WTC11 (cell line): ENCODE results near the gene MCF2L2. TPM values are rescaled to one million over a fixed set of nuclear protein-coding genes. Genes with fewer than 3 reads are reported as not detected.
A peak's percentile ranks its signal among the peaks of the same experiment; 100 is the strongest.

Source experiments
- ATAC-seq: fragments of 200-7000 bp; cut with Tn5 transposase; 2 replicates; pipeline ENCODE4 v1.10.0; 2021; ENCODE audit warnings: mild to moderate bottlenecking, moderate library complexity
- CTCF ChIA-PET: fragments of 300-600 bp; sonication (Branson Sonifier 250); formaldehyde crosslinking; loops from one replicate; lab custom pipeline; 2021; ENCODE audit warnings: antibody characterized with exemption; lab: Charles Lee
- POLR2A ChIA-PET: fragments of 350-600 bp; sonication (Branson Sonifier 250); formaldehyde crosslinking; loops from one replicate; lab custom pipeline; 2021; ENCODE audit warnings: antibody characterized with exemption; lab: Charles Lee
- DNase-seq: peaks from one replicate; pipeline ENCODE4 v3.0.0; 2021; ENCODE audit warnings: low spot score
- H3K27ac Mint-ChIP-seq: 2 replicates; pipeline ENCODE4 v1.8.0; 2021; ENCODE audit warnings: mixed read lengths
- H3K27me3 Mint-ChIP-seq: 2 replicates; pipeline ENCODE4 v1.8.0; 2021; ENCODE audit warnings: low read depth, mild to moderate bottlenecking, moderate library complexity, mixed read lengths
- H3K36me3 Mint-ChIP-seq: 2 replicates; pipeline ENCODE4 v1.8.0; 2021; ENCODE audit warnings: mixed read lengths
- H3K4me1 Mint-ChIP-seq: 2 replicates; pipeline ENCODE4 v1.8.0; 2022; ENCODE audit warnings: mixed read lengths
- H3K4me3 Mint-ChIP-seq: 2 replicates; pipeline ENCODE4 v1.8.0; 2021; ENCODE audit warnings: mild to moderate bottlenecking, moderate library complexity, mixed read lengths
- H3K9me3 Mint-ChIP-seq: 2 replicates; pipeline ENCODE4 v1.8.0; 2021; ENCODE audit warnings: mixed read lengths
- TEAD1 ChIP-seq: sonication (generic); formaldehyde crosslinking; IDR thresholded peaks from 2 replicates; pipeline ENCODE4 v1.8.0; 2022; ENCODE audit warnings: mild to moderate bottlenecking, missing genetic modification reagents
- ZNF121 ChIP-seq: sonication (generic); formaldehyde crosslinking; IDR thresholded peaks from 2 replicates; pipeline ENCODE4 v1.8.0; 2023; ENCODE audit warnings: missing genetic modification reagents
- total RNA-seq: library from RNA; stranded (reverse); gene quantifications from 3 replicates; pipeline ENCODE4 v1.2.3, GENCODE V29; 2021
- TF ChIP-seq, protein P1 (sequence below): sonication (generic); formaldehyde crosslinking; IDR thresholded peaks from 2 replicates; pipeline ENCODE4 v1.8.1; 2023; ENCODE audit warnings: mild to moderate bottlenecking, moderate library complexity, missing genetic modification reagents
- TF ChIP-seq, protein P2 (sequence below): fragments of 250-450 bp; sonication (Bioruptor Pico); conservative IDR thresholded peaks from 2 replicates; pipeline ENCODE4 v1.9.0; 2021; ENCODE audit warnings: mild to moderate bottlenecking
- TF ChIP-seq, protein P3 (sequence below): sonication (generic); formaldehyde crosslinking; IDR thresholded peaks from 2 replicates; pipeline ENCODE4 v1.8.1; 2022; ENCODE audit warnings: low read depth, mild to moderate bottlenecking, moderate library complexity, missing genetic modification reagents, borderline replicate concordance
- TF ChIP-seq, protein P4 (sequence below): sonication (generic); formaldehyde crosslinking; IDR thresholded peaks from 2 replicates; pipeline ENCODE4 v1.8.1; 2022; ENCODE audit warnings: low read depth, missing genetic modification reagents, borderline replicate concordance
- TF ChIP-seq, protein P5 (sequence below): sonication (generic); formaldehyde crosslinking; IDR thresholded peaks from 2 replicates; pipeline ENCODE4 v1.8.0; 2023; ENCODE audit warnings: missing genetic modification reagents, mild to moderate bottlenecking, borderline replicate concordance
- TF ChIP-seq, protein P6 (sequence below): sonication (generic); formaldehyde crosslinking; IDR thresholded peaks from 2 replicates; pipeline ENCODE4 v1.8.1; 2022; ENCODE audit warnings: missing genetic modification reagents, borderline replicate concordance

The MCF2L2 gene
- total RNA-seq, 1 experiment from 2014 or later: 7.5 TPM

DNA sequence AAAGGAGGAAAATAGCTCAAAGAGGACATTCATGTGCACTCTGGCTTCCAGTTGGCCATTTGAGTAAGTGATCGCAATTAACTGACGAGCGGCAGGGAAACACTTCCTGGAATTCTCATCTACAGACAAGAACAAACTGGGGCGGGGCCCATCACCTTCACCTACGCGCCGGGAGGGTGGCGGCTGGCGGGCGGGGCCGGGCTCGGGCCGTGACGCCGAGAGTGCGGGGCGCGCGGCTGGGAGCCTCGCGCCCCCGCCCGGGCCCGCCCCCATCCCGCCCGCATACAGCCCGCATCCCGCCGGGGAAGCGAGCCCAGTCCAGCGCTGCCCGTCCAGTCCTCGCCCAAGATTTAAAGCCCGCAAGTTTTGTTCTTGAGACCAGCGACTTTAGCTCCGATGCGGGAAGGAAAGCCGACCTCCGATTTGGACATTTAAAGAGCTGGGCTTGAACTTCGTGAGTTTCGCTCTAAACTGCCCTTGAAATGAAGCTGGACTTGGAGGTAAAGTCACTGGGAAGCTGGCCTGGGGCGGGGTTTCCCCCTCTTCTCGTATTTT, 175.4 kb downstream of the MCF2L2 start, which contains the start of gene B3GNT5:
Gene B3GNT5, plus strand, starts transcription at position 281 of the 555 bp plus-strand sequence. CDS start 16,546 bp downstream, outside the sequence.
- ChIA-PET CTCF (interaction anchor here (1.0 to 1.1 kb wide), 2 partner anchors 73 to 129 kb away, joined by 3 to 7 read pairs; no protein-coding TSS in a partner anchor), POLR2A (interaction anchor here (0.6 to 1.5 kb wide), 2 partner anchors 12 to 13 kb away, joined by 3 to 9 read pairs; no protein-coding TSS in a partner anchor)
- H3K36me3 Mint-ChIP-seq: no peaks in the 10 kb centered on the region
- no peaks in the 10 kb centered on the region for H3K9me3 Mint-ChIP-seq
- DNase-seq (peak; percentile 54), ATAC-seq (peak; percentile 6; the same call in 1 of the 2 replicates)
- peaks cover 36% of the 10 kb centered on the region for H3K27me3 Mint-ChIP-seq
- H3K4me1 Mint-ChIP-seq: peaks cover 27% of the 10 kb centered on the region
- no peak within 1 kb of the TSS for H3K27ac Mint-ChIP-seq
- peak within 1 kb of the TSS; percentile 72 for H3K4me3 Mint-ChIP-seq
- TF ChIP-seq, protein P1, sequence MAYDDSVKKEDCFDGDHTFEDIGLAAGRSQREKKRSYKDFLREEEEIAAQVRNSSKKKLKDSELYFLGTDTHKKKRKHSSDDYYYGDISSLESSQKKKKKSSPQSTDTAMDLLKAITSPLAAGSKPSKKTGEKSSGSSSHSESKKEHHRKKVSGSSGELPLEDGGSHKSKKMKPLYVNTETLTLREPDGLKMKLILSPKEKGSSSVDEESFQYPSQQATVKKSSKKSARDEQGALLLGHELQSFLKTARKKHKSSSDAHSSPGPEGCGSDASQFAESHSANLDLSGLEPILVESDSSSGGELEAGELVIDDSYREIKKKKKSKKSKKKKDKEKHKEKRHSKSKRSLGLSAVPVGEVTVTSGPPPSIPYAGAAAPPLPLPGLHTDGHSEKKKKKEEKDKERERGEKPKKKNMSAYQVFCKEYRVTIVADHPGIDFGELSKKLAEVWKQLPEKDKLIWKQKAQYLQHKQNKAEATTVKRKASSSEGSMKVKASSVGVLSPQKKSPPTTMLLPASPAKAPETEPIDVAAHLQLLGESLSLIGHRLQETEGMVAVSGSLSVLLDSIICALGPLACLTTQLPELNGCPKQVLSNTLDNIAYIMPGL (CRISPR knock-in tag): 0 out of 2 replicates have a peak, but pooled peaks have one; percentile 24
- TF ChIP-seq, protein P2, sequence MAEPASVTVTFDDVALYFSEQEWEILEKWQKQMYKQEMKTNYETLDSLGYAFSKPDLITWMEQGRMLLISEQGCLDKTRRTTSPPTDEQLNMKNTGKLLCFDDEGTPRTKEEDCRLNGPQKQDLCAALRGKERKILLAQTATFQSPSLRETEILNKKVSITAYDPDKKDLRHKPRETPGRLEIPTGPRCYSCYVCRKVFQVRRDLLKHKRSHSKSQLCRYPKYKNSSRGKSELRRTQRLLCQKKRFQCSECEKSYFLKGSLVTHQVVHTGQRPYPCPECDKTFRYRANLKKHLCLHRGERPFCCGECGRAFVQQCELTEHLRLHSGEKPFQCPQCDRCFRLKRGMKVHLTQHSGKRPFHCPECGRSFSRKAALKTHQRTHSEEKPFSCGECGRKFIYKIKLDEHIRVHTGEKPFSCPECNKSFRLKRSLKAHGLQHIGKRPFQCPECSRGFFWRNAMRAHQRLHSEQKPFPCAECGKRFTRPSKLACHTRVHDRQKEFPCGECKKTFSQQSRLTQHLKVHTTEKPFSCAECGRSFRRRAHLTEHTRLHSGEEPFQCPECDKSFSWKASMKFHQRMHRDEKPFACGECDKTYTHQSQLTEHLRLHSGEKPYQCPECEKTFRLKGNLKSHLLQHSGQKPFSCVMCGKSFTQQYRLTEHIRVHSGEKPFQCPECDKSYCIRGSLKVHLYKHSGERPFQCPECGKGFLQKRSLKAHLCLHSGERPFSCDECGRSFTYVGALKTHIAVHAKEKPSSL (CRISPR knock-in tag): no peak

DNA sequence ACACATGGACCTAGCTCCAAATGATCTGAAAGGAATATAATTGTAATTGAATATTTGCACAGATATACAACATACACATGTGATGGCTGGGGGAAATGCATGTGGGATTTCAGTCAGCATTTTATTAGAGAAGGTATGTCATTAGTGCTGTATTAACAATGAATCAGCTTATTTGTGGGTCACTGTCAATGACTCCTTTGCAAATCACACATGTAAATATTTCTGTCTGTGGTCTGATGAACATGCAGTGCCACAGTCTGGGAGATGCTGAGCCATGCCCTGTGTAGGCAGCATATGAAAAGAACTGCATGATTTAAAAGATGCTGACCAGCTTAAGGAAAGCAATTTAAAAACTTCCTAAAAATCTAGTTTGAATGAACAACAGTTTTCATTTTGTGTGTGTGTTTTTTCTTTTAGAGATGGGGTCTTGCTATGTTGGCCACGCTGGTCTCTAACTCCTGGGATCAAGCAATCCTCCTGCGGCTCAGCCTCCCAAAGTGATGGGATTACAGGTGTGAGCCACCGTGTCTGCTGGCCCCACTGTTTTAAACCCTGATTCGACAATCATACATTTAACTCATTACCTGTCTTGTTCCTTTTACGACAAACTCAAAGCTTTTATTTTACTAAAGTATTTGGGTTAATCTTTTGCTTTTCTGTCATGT, 176.2 kb downstream of the MCF2L2 start:
- H3K4me1 Mint-ChIP-seq: peaks cover 28% of the 10 kb centered on the region
- TF ChIP-seq, protein P3, sequence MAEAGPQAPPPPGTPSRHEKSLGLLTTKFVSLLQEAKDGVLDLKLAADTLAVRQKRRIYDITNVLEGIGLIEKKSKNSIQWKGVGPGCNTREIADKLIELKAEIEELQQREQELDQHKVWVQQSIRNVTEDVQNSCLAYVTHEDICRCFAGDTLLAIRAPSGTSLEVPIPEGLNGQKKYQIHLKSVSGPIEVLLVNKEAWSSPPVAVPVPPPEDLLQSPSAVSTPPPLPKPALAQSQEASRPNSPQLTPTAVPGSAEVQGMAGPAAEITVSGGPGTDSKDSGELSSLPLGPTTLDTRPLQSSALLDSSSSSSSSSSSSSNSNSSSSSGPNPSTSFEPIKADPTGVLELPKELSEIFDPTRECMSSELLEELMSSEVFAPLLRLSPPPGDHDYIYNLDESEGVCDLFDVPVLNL (CRISPR knock-in tag): no peak
- no peak for TF ChIP-seq TEAD1
- TF ChIP-seq, protein P4, sequence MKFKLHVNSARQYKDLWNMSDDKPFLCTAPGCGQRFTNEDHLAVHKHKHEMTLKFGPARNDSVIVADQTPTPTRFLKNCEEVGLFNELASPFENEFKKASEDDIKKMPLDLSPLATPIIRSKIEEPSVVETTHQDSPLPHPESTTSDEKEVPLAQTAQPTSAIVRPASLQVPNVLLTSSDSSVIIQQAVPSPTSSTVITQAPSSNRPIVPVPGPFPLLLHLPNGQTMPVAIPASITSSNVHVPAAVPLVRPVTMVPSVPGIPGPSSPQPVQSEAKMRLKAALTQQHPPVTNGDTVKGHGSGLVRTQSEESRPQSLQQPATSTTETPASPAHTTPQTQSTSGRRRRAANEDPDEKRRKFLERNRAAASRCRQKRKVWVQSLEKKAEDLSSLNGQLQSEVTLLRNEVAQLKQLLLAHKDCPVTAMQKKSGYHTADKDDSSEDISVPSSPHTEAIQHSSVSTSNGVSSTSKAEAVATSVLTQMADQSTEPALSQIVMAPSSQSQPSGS: no peak
- TF ChIP-seq, protein P5, sequence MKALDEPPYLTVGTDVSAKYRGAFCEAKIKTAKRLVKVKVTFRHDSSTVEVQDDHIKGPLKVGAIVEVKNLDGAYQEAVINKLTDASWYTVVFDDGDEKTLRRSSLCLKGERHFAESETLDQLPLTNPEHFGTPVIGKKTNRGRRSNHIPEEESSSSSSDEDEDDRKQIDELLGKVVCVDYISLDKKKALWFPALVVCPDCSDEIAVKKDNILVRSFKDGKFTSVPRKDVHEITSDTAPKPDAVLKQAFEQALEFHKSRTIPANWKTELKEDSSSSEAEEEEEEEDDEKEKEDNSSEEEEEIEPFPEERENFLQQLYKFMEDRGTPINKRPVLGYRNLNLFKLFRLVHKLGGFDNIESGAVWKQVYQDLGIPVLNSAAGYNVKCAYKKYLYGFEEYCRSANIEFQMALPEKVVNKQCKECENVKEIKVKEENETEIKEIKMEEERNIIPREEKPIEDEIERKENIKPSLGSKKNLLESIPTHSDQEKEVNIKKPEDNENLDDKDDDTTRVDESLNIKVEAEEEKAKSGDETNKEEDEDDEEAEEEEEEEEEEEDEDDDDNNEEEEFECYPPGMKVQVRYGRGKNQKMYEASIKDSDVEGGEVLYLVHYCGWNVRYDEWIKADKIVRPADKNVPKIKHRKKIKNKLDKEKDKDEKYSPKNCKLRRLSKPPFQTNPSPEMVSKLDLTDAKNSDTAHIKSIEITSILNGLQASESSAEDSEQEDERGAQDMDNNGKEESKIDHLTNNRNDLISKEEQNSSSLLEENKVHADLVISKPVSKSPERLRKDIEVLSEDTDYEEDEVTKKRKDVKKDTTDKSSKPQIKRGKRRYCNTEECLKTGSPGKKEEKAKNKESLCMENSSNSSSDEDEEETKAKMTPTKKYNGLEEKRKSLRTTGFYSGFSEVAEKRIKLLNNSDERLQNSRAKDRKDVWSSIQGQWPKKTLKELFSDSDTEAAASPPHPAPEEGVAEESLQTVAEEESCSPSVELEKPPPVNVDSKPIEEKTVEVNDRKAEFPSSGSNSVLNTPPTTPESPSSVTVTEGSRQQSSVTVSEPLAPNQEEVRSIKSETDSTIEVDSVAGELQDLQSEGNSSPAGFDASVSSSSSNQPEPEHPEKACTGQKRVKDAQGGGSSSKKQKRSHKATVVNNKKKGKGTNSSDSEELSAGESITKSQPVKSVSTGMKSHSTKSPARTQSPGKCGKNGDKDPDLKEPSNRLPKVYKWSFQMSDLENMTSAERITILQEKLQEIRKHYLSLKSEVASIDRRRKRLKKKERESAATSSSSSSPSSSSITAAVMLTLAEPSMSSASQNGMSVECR (CRISPR knock-in tag): no peak
- TF ChIP-seq, protein P6, sequence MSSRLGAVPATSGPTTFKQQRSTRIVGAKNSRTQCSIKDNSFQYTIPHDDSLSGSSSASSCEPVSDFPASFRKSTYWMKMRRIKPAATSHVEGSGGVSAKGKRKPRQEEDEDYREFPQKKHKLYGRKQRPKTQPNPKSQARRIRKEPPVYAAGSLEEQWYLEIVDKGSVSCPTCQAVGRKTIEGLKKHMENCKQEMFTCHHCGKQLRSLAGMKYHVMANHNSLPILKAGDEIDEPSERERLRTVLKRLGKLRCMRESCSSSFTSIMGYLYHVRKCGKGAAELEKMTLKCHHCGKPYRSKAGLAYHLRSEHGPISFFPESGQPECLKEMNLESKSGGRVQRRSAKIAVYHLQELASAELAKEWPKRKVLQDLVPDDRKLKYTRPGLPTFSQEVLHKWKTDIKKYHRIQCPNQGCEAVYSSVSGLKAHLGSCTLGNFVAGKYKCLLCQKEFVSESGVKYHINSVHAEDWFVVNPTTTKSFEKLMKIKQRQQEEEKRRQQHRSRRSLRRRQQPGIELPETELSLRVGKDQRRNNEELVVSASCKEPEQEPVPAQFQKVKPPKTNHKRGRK (CRISPR knock-in tag): no peak
- peak; percentile 76; the same call in 1 of the 2 replicates for TF ChIP-seq ZNF121 (CRISPR knock-in tag)
- TF ChIP-seq, all 79 proteins: peak for 1
- no peak for ATAC-seq
- no peaks in the 10 kb centered on the region for H3K9me3 Mint-ChIP-seq
- CTCF ChIA-PET: interaction anchor here (1.1 kb wide), 1 partner anchor 72 kb away, joined by 3 read pairs; no protein-coding TSS in a partner anchor
- no peak overlapping the region for H3K27ac Mint-ChIP-seq
- POLR2A ChIA-PET: no interaction called here
- H3K4me3 Mint-ChIP-seq: peak overlapping the region; percentile 64
- DNase-seq: no peak
- H3K27me3 Mint-ChIP-seq: peaks cover 36% of the 10 kb centered on the region
- no peaks in the 10 kb centered on the region for H3K36me3 Mint-ChIP-seq
